CD1c-positive myeloid dendritic cell (primary cell): ENCODE data around the gene NGEF.

ENCODE experiments used
- DNase-seq: peaks from one replicate; pipeline ENCODE4 v3.0.0-alpha.2; 2016; ENCODE audit errors: extremely low spot score

The NGEF gene

GRCh38 chr2:232885264-232885961, 127.6 kb downstream of the NGEF start:
- no peak for DNase-seq

GRCh38 chr2:232884549-232885263, 128.3 kb downstream of the NGEF start:
- DNase-seq, result no peak

GRCh38 chr2:232884001-232884421, 129.0 kb downstream of the NGEF start:
- DNase-seq, result no peak

GRCh38 chr2:232883116-232883721, 129.8 kb downstream of the NGEF start:
- DNase-seq, result no peak

- no peak for DNase-seq
Observed at GRCh38 chr2:232882505-232883115, 130.4 kb downstream of the NGEF start.

- DNase-seq, result no peak
Observed at GRCh38 chr2:232882085-232882484, 131.0 kb downstream of the NGEF start.

GRCh38 chr2:232880764-232881351, 132.2 kb downstream of the NGEF start:
- no peak for DNase-seq

- no peak for DNase-seq
Observed at GRCh38 chr2:232879618-232880494, 133.2 kb downstream of the NGEF start.

- DNase-seq, result no peak
Observed at GRCh38 chr2:232878855-232879617, 134.0 kb downstream of the NGEF start.

GRCh38 chr2:232877940-232878511, 135.0 kb downstream of the NGEF start:
- DNase-seq, result no peak

GRCh38 chr2:232876978-232877441, 136.0 kb downstream of the NGEF start:
- no peak for DNase-seq

- no peak for DNase-seq
Observed at GRCh38 chr2:232876161-232876977, 136.7 kb downstream of the NGEF start.

GRCh38 chr2:232875256-232876121, 137.6 kb downstream of the NGEF start:
- DNase-seq, result no peak

GRCh38 chr2:232874677-232875223, 138.3 kb downstream of the NGEF start:
- no peak for DNase-seq

- peak; percentile 41 for DNase-seq
Observed at GRCh38 chr2:232873909-232874641, 139.0 kb downstream of the NGEF start.

GRCh38 chr2:232873292-232873908, 139.7 kb downstream of the NGEF start:
- DNase-seq, result no peak

- DNase-seq, result no peak
Observed at GRCh38 chr2:232872826-232873225, 140.2 kb downstream of the NGEF start.
